Activated T-cell treated with anti-CD3 and anti-CD28 coated beads, Interleukin-2, amount 50 U/mL, for 72 hours (primary cell): ENCODE results near the gene NYAP1. TPM values are rescaled to one million over a fixed set of nuclear protein-coding genes. Genes with fewer than 3 reads are reported as not detected.
"Not testable (repeated sequence)": the region's sequence is repeated elsewhere in the genome, so short reads cannot be mapped to it uniquely, and the experiment has no call there.

Experiments
- ATAC-seq, 2 donors: fragments of 150-1000 bp; cut with Tn5 transposase; replicated peaks in 1 of 2; 2 replicates each; pipeline ENCODE4 v1.10.0; 2021; ENCODE audit warnings: moderate library complexity in 2 of 2, mild to moderate bottlenecking in 1 of 2
- DNase-seq, 2 donors: peaks; one replicate each; pipeline ENCODE4 v3.0.0; 2021 to 2022; ENCODE audit warnings: mixed read lengths in 1 of 2
- H3K27ac Mint-ChIP-seq: one replicate; pipeline ENCODE4 v1.8.0; 2022; ENCODE audit warnings: mild to moderate bottlenecking, moderate library complexity, mixed read lengths
- H3K27me3 Mint-ChIP-seq: one replicate; pipeline ENCODE4 v1.8.0; 2022; ENCODE audit warnings: low read depth, mixed read lengths
- H3K36me3 Mint-ChIP-seq, 2 donors: one replicate each; pipeline ENCODE4 v1.8.0; 2022; ENCODE audit warnings: mixed read lengths in 2 of 2, mild to moderate bottlenecking in 1 of 2; ENCODE audit not compliant: insufficient read depth in 2 of 2
- H3K4me1 Mint-ChIP-seq: one replicate; pipeline ENCODE4 v1.8.0; 2022; ENCODE audit warnings: low read depth, mixed read lengths
- H3K4me3 Mint-ChIP-seq, 2 donors: one replicate each; pipeline ENCODE4 v1.8.0; 2022; ENCODE audit warnings: mild to moderate bottlenecking in 2 of 2, mixed read lengths in 2 of 2, moderate library complexity in 2 of 2
- H3K9me3 Mint-ChIP-seq, 2 donors: one replicate each; pipeline ENCODE4 v1.8.0; 2022; ENCODE audit warnings: mixed read lengths in 2 of 2
- total RNA-seq, 2 donors: library from RNA; stranded (reverse); gene quantifications; one replicate each; pipeline ENCODE4 v1.2.3, GENCODE V29; 2022

The NYAP1 gene
- total RNA-seq, 2 donors from 2014 or later: 0.67 to 0.72 TPM

DNA sequence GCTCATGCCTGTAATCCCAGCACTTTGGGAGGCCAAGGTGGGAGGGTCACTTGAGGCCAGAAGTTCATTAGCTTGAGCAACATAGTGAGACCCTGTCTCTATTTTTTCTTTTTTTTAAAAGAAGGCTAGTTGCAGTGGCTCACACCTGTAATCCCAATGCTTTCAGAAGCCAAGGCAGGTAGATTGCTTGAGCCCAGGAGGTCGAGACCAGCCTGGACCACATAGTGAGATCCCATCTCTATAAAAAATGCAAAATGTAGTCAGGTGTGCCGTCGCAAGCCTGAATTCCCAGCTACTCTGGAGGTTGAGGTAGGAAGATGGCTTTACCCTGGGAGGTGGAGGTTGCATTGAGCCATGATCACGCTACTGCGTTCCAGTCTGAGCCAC lies 7.5 kb downstream of the NYAP1 start:
- no peak for DNase-seq
- H3K4me3 Mint-ChIP-seq: no peak overlapping the region
- H3K27me3 Mint-ChIP-seq: no peaks in the 10 kb centered on the region
- H3K36me3 Mint-ChIP-seq: no peaks in the 10 kb centered on the region
- H3K4me1 Mint-ChIP-seq: peaks cover 5% of the 10 kb centered on the region
- H3K27ac Mint-ChIP-seq: no peak overlapping the region
- H3K9me3 Mint-ChIP-seq: no peaks in the 10 kb centered on the region
- no peak for ATAC-seq

DNA sequence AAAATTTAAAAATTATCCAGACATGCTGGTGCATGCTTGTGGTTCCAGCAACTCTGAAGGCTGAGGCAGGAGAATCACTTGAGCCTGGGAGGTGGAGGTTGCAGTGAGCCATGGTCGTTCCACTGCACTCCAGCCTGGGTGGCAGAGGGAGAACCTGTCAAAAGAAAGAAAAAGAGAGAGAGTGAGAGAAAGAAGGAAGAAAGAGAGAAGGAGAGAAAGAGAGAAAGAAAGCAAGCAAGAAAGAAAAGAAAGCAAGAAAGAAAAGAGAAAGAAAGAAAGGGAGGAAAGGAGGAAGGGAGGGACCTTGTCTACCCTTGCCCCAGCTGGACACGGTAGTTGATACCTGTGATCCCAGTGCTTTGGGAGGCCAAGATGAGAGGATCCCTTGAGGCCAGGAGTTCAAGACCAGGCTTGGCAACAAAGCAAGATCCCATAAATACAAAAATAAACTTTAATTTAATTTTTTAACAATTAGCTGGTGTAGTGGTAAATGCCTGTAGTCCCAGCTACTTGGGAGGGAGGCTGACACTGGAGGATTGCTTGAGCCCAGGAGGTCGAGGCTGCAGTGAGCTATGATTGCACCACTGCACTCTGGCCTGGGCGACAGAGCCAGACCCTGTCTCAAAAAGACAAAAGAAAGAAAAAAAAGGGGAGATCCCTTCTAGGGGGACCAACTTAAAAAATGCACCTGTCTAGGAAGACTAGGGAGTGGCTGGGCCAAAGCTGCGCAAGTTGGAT lies 9.2 kb downstream of the NYAP1 start:
- no peak overlapping the region for H3K27ac Mint-ChIP-seq
- ATAC-seq (peak; percentile 5), DNase-seq (no peak)
- H3K9me3 Mint-ChIP-seq: no peaks in the 10 kb centered on the region
- H3K4me1 Mint-ChIP-seq: peaks cover 5% of the 10 kb centered on the region
- no peaks in the 10 kb centered on the region for H3K27me3 Mint-ChIP-seq
- H3K36me3 Mint-ChIP-seq: no peaks in the 10 kb centered on the region
- H3K4me3 Mint-ChIP-seq: peak overlapping the region; percentile 71 to 78

DNA sequence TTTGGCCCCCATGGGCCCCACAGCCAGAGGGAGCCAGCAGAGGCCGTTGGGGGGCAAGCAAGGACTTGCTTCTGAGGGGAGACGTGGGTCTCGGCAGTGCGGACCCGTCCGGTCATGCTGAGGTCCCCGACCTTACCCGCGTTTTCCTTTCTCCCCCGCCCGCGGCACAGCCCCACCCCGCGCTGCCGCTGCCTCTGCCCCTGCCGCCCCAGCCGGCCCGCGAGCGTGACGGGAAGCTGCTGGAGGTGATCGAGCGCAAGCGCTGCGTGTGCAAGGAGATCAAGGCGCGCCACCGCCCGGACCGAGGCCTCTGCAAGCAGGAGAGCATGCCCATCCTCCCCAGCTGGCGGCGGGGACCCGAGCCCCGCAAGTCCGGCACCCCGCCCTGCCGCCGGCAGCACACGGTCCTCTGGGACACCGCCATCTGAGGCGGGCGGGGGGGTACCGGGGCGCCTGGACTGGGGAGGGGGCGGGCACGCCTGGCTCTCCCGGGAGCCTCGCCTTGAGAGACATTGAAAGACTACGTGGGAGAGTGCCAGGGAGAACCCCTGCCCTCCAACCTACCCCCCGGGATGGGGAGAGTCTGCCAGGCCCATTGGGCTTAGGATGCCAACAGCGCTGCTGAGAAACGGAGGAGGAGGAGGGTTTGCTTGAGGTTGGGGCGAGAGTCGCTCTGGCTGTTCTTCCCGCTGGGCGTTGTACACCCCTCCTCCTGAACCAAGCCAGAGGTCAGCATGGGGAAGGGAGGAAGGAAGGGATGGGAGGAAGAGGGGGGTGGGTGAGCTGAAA lies 9.9 kb downstream of the NYAP1 start:
- no peaks in the 10 kb centered on the region for H3K9me3 Mint-ChIP-seq
- DNase-seq (peak; percentile 77), ATAC-seq (peak; percentile 91 to 94)
- H3K27me3 Mint-ChIP-seq: no peaks in the 10 kb centered on the region
- no peak overlapping the region for H3K27ac Mint-ChIP-seq
- peaks cover 5% of the 10 kb centered on the region for H3K4me1 Mint-ChIP-seq
- H3K36me3 Mint-ChIP-seq: no peaks in the 10 kb centered on the region
- H3K4me3 Mint-ChIP-seq: peak overlapping the region; percentile 71 to 78

DNA sequence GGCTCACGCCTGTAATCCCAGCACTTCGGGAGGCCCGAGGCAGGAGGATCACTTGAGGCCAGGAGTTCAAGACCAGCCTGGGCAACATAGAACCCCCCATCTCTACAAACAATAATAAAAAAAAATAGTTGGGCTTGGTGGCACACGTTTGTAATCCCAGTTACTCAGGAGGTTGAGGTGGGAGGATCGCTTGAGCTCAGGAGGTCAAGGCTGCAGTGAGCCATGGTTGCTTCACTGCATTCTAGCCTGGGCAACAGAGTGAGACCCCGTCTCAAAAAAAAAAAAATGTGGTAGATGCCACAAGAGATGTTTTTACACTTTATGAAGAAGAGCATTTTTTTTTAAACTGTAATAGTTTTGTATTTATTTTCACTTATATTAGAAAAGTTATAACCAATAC lies 12.8 kb downstream of the NYAP1 start:
- Mint-ChIP-seq H3K4me1 (peaks cover 5% of the 10 kb centered on the region), H3K27ac (no peak overlapping the region), H3K4me3 (no peak overlapping the region), H3K36me3 (no peaks in the 10 kb centered on the region), H3K27me3 (no peaks in the 10 kb centered on the region), H3K9me3 (no peaks in the 10 kb centered on the region)
- ATAC-seq (no peak), DNase-seq (no peak)

DNA sequence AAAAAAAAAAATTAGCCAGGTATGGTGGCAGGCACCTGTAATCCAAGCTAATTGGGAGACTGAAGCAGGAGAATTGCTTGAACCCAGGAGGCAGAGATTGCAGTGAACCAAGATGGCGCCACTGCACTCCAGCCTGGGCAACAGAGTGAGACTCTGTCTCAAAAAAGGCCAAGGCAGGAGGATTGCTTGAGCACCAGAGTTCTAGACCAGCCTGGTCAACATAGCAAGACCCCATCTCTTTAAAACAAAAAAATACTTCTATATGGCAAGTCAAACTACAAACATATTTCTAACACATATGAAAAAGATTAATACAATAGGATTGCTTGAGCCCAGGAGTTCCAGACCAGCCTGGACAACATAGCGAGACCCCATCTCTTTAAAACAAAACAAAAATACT lies 17.0 kb downstream of the NYAP1 start:
- not testable (repeated sequence) for H3K4me3 Mint-ChIP-seq, H3K36me3 Mint-ChIP-seq, DNase-seq, H3K4me1 Mint-ChIP-seq, ATAC-seq, H3K9me3 Mint-ChIP-seq, H3K27ac Mint-ChIP-seq, H3K27me3 Mint-ChIP-seq

DNA sequence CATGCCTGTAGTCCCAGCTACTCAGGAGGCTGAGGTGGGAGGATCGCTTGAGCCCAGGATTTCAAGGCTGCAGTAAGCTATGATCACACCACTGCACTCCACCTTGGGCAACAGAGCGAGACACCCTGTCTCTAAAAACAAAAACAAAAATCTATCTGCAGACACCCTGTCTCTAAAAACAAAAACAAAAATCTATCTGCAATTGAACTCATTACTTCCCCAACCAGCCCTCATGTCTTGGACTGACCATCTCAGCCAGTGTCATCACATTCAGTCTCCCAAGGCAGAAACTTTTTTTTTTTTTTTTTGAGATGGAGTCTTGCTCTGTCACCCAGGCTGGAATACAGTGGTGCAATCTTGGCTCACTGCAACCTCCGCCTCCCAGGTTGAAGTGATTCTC lies 20.3 kb downstream of the NYAP1 start:
- H3K9me3 Mint-ChIP-seq, H3K4me3 Mint-ChIP-seq, H3K27ac Mint-ChIP-seq, H3K36me3 Mint-ChIP-seq, H3K27me3 Mint-ChIP-seq, ATAC-seq, DNase-seq, H3K4me1 Mint-ChIP-seq: not testable (repeated sequence)

GRCh38 chr7:100504887-100505611 lies 21.3 kb downstream of the NYAP1 start:
- H3K27ac Mint-ChIP-seq: no peak overlapping the region
- no peak overlapping the region for H3K4me3 Mint-ChIP-seq
- H3K4me1 Mint-ChIP-seq: no peaks in the 10 kb centered on the region
- no peaks in the 10 kb centered on the region for H3K27me3 Mint-ChIP-seq
- H3K9me3 Mint-ChIP-seq: no peaks in the 10 kb centered on the region
- ATAC-seq: no peak
- no peaks in the 10 kb centered on the region for H3K36me3 Mint-ChIP-seq
- DNase-seq: no peak

- no peak overlapping the region for H3K4me3 Mint-ChIP-seq
- H3K4me1 Mint-ChIP-seq: no peaks in the 10 kb centered on the region
- no peak for ATAC-seq
- H3K36me3 Mint-ChIP-seq: no peaks in the 10 kb centered on the region
- DNase-seq: no peak
- no peaks in the 10 kb centered on the region for H3K27me3 Mint-ChIP-seq
- no peaks in the 10 kb centered on the region for H3K9me3 Mint-ChIP-seq
- H3K27ac Mint-ChIP-seq: no peak overlapping the region
These were observed 22.7 kb downstream of the NYAP1 start for GRCh38 chr7:100506356-100506923.

DNA sequence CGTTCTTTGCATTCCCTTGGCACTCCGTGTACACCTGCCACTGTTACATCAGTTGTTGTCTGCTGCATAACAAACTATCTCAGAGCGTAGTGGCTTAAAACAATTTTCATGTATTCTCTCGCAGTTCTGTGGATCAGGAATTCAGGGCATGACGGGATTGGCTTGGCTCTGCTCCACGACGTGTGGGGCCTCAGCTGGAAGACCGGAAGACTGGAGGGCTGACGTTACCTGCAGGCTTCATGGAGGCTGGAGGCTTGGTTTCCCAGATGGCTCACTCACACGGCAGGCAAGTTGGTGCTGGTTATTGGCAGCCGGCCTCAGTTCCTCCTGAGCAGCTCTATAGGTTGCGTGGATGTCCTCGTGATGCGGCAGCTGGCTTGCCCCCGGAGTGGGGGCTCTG lies 25.5 kb downstream of the NYAP1 start:
- Mint-ChIP-seq H3K36me3 (no peaks in the 10 kb centered on the region), H3K4me1 (no peaks in the 10 kb centered on the region), H3K9me3 (no peaks in the 10 kb centered on the region), H3K27ac (no peak overlapping the region), H3K4me3 (no peak overlapping the region), H3K27me3 (no peaks in the 10 kb centered on the region)
- ATAC-seq (no peak), DNase-seq (no peak)

DNA sequence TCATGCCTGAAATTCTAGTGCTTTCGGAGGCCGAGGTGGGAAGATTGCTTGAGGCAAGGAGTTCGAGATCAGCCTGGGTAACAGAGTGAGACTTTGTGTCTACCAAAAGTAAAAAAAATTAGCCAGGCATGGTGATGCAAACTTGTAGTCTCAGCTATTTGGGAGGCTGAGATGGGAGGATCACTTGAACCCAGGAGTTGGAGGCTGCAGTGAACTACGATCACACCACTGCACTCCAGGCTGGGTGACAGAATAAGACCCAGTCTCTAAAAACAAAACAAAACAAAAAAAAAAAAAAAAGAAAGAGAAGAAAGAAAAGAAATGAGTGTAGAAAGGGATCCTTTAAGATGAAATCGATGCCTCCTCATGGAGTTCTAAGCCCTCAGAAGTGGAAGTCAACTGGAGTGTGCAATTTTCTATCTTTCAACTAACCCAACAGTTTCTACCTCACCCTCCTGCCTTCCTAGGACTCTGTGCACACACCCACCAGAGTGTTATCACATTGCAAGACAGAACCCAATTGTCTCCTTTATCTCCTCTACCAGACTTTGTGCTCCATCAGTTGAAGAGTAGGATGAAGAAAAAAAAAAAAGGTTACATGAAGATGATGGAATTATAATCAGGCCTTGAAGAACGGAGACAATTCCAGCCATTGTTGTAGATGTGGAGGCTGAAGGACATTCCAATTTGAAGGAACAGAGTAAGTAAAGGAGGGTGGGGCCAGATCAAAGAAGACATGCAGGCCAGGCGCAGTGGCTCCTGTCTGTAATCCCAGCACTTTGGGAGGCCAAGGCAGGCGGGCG lies 26.9 kb downstream of the NYAP1 start:
- H3K27me3 Mint-ChIP-seq: no peaks in the 10 kb centered on the region
- ATAC-seq (no peak), DNase-seq (no peak)
- no peak overlapping the region for H3K27ac Mint-ChIP-seq
- no peaks in the 10 kb centered on the region for H3K36me3 Mint-ChIP-seq
- H3K4me1 Mint-ChIP-seq: peaks cover 9% of the 10 kb centered on the region
- H3K4me3 Mint-ChIP-seq: no peak overlapping the region
- no peaks in the 10 kb centered on the region for H3K9me3 Mint-ChIP-seq

DNA sequence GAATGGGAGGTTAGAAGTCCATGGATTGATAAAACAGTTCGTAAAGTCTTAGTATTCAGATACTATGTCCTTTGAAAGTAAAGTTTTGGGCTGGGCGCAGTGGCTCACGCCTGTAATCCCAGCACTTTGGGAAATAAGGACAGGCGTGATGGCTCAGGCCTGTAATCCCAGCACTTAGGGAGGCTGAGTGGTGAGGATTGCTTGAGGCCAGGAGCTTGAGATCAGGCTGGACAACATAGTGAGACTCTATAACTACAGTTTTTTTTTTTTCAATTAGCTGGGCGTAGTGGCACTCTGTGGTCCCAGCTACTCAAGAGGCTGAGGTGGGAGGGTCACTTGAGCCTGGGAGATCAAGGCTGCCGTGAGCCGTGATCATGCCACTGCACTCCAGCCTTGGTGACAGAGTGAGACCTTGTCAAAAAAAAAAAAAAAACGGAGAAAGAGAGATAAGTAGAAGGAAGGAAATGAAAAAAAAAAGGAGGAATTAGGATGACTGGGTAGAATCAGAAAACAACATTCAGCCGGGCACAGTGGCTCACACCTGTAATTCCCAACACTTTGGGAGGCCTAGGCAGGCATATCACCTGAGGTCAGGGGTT lies 29.6 kb downstream of the NYAP1 start:
- Mint-ChIP-seq H3K4me3 (no peak overlapping the region), H3K4me1 (peaks cover 20% of the 10 kb centered on the region), H3K36me3 (no peaks in the 10 kb centered on the region), H3K27me3 (no peaks in the 10 kb centered on the region), H3K9me3 (no peaks in the 10 kb centered on the region), H3K27ac (no peak overlapping the region)
- no peak for ATAC-seq
- no peak for DNase-seq

DNA sequence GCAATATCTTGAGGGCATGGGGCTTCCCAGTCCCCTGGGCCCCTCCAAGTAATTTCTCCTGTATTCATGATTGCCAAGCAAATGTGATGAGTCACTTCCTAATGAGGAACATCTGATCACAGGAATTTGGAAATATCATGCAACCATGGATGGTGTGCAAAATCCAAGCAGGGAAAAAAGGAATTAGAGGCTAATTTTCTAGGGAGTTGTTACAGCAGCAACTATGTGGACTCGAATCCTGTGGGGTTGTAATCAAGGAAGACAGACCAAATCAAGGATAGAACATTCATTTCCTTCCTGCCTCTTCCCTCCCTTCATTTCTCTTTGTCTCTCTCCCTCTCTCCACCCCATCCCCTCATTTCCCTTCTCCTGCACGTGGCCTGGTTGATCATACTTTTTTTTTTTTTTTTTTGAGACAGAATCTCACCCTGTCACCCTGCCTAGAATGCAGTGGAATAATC lies 31.4 kb downstream of the NYAP1 start:
- Mint-ChIP-seq H3K36me3 (no peaks in the 10 kb centered on the region), H3K27ac (no peak overlapping the region), H3K4me1 (peaks cover 20% of the 10 kb centered on the region), H3K4me3 (no peak overlapping the region), H3K27me3 (no peaks in the 10 kb centered on the region), H3K9me3 (no peaks in the 10 kb centered on the region)
- DNase-seq: no peak
- no peak for ATAC-seq
